ENCODE results near the gene GRN. TPM values are rescaled to one million over a fixed set of nuclear protein-coding genes. Genes with fewer than 3 reads are reported as not detected.
"Not testable (repeated sequence)": the region's sequence is repeated elsewhere in the genome, so short reads cannot be mapped to it uniquely, and the experiment has no call there.

GRN gene
- total RNA-seq, 1 experiment from 2014 or later, result 206 TPM

- RAD21 ChIA-PET (ENCODE audit: low non-redundant PET in 1 of 2, low total read pairs in 2 of 2, uncharacterized antibody in 2 of 2, unreplicated experiment in 2 of 2), result no interaction called here
- BruUV-seq (replicated peaks), result no TSS peak
- H2AFZ ChIP-seq (ENCODE audit: low read depth, low read length, poor library complexity, severe bottlenecking), result no peak overlapping the region
- H3K9me3 ChIP-seq (ENCODE audit: control insufficient read depth in 1 of 2, insufficient read depth in 1 of 2, low read depth in 1 of 2, low read length in 2 of 2), result no peaks in the 10 kb centered on the region
- no peak overlapping the region for H3K9ac ChIP-seq (ENCODE audit: low read length)
- intact Hi-C loops (cut with micrococcal nuclease), result no loop called here
- no peak for TF ChIP-seq CBX3 (IDR thresholded peaks at IDR 0.05; ENCODE audit: low read depth)
- H3K4me3 ChIP-seq (replicated peaks in 1 of 2; ENCODE audit: low read depth in 1 of 2, low read length in 2 of 2), result no peak overlapping the region
- H3K4me2 ChIP-seq (ENCODE audit: low read length), result no peak overlapping the region
- peaks cover 0 to 9% of the 10 kb centered on the region in 2 experiments; a peak in 2 of 4 replicates for H3K4me1 ChIP-seq (ENCODE audit: control insufficient read depth in 1 of 2, insufficient read depth in 2 of 2, low read length in 2 of 2)
- no peaks in the 10 kb centered on the region for H3K9me2 ChIP-seq (ENCODE audit: insufficient read depth)
- H3K36me3 ChIP-seq (ENCODE audit: control insufficient read depth in 1 of 2, insufficient read depth in 2 of 2, low read length in 2 of 2), result no peaks in the 10 kb centered on the region
- DNase-seq (ENCODE audit: low read depth, low spot score), result no peak
- POLR2A ChIA-PET, result no interaction called here
- H3K27me3 ChIP-seq (ENCODE audit: insufficient read depth, low read length), result no peaks in the 10 kb centered on the region
- no peaks in the 10 kb centered on the region for H3K79me2 ChIP-seq (ENCODE audit: insufficient read depth, low read length)
- no peak for ATAC-seq
- no peak overlapping the region for H3K27ac ChIP-seq (ENCODE audit: low read depth, low read length)
- CTCF ChIA-PET, result no interaction called here
- H4K20me1 ChIP-seq (ENCODE audit: insufficient read depth), result no peaks in the 10 kb centered on the region
Observed at GRCh38 chr17:44390250-44390870, 45.3 kb downstream of the GRN start.

- ATAC-seq; H3K27me3 ChIP-seq (ENCODE audit: insufficient read depth, low read length); H3K9me3 ChIP-seq (ENCODE audit: control insufficient read depth in 1 of 2, insufficient read depth in 1 of 2, low read depth in 1 of 2, low read length in 2 of 2); intact Hi-C loops (cut with micrococcal nuclease); H2AFZ ChIP-seq (ENCODE audit: low read depth, low read length, poor library complexity, severe bottlenecking); CTCF ChIA-PET; H3K4me3 ChIP-seq (replicated peaks in 1 of 2; ENCODE audit: low read depth in 1 of 2, low read length in 2 of 2); BruUV-seq (replicated peaks); H3K9ac ChIP-seq (ENCODE audit: low read length); H4K20me1 ChIP-seq (ENCODE audit: insufficient read depth); DNase-seq (ENCODE audit: low read depth, low spot score); H3K4me1 ChIP-seq (ENCODE audit: control insufficient read depth in 1 of 2, insufficient read depth in 2 of 2, low read length in 2 of 2); H3K9me2 ChIP-seq (ENCODE audit: insufficient read depth); H3K4me2 ChIP-seq (ENCODE audit: low read length); RAD21 ChIA-PET (ENCODE audit: low non-redundant PET in 1 of 2, low total read pairs in 2 of 2, uncharacterized antibody in 2 of 2, unreplicated experiment in 2 of 2); H3K27ac ChIP-seq (ENCODE audit: low read depth, low read length); H3K79me2 ChIP-seq (ENCODE audit: insufficient read depth, low read length): not testable (repeated sequence)
- POLR2A ChIA-PET, result interaction anchor here (0.8 kb wide), 1 partner anchor 9 kb away, joined by 7 read pairs; no protein-coding TSS in a partner anchor
- H3K36me3 ChIP-seq (ENCODE audit: control insufficient read depth in 1 of 2, insufficient read depth in 2 of 2, low read length in 2 of 2), result peaks cover 3 to 11% of the 10 kb centered on the region in 2 experiments; a peak in 3 of 4 replicates
Observed at GRCh38 chr17:44394112-44394511, 49.0 kb downstream of the GRN start.

GRCh38 chr17:44394833-44395232 is 49.7 kb downstream of the GRN start:
- ATAC-seq (no peak), DNase-seq (ENCODE audit: low read depth, low spot score) (no peak)
- H3K4me1 ChIP-seq (ENCODE audit: control insufficient read depth in 1 of 2, insufficient read depth in 2 of 2, low read length in 2 of 2), result no peaks in the 10 kb centered on the region
- BruUV-seq (replicated peaks), result no TSS peak
- POLR2A ChIA-PET, result no interaction called here
- H3K27me3 ChIP-seq (ENCODE audit: insufficient read depth, low read length), result no peaks in the 10 kb centered on the region
- RAD21 ChIA-PET (ENCODE audit: low non-redundant PET in 1 of 2, low total read pairs in 2 of 2, uncharacterized antibody in 2 of 2, unreplicated experiment in 2 of 2), result no interaction called here
- H3K4me3 ChIP-seq (replicated peaks in 1 of 2; ENCODE audit: low read depth in 1 of 2, low read length in 2 of 2), result no peak overlapping the region
- intact Hi-C loops (cut with micrococcal nuclease), result no loop called here
- no peaks in the 10 kb centered on the region for H4K20me1 ChIP-seq (ENCODE audit: insufficient read depth)
- H3K36me3 ChIP-seq (ENCODE audit: control insufficient read depth in 1 of 2, insufficient read depth in 2 of 2, low read length in 2 of 2), result peaks cover 7 to 18% of the 10 kb centered on the region in 2 experiments; a peak in 3 of 4 replicates
- CTCF ChIA-PET, result no interaction called here
- H3K9me2 ChIP-seq (ENCODE audit: insufficient read depth), result no peaks in the 10 kb centered on the region
- no peak overlapping the region for H3K4me2 ChIP-seq (ENCODE audit: low read length)
- no peaks in the 10 kb centered on the region for H3K79me2 ChIP-seq (ENCODE audit: insufficient read depth, low read length)
- H3K9me3 ChIP-seq (ENCODE audit: control insufficient read depth in 1 of 2, insufficient read depth in 1 of 2, low read depth in 1 of 2, low read length in 2 of 2), result no peaks in the 10 kb centered on the region
- no peak overlapping the region for H3K9ac ChIP-seq (ENCODE audit: low read length)
- H2AFZ ChIP-seq (ENCODE audit: low read depth, low read length, poor library complexity, severe bottlenecking), result no peak overlapping the region
- TF ChIP-seq REST (IDR thresholded peaks at IDR 0.05; ENCODE audit: low read depth) (no peak), POLR2A (IDR thresholded peaks at IDR 0.05; ENCODE audit: borderline replicate concordance, extremely low read depth, insufficient read depth, insufficient read length) (no peak), ZFX (IDR thresholded peaks at IDR 0.05) (no peak), CEBPB (IDR thresholded peaks at IDR 0.05; ENCODE audit: low read depth) (no peak), EGR1 (IDR thresholded peaks at IDR 0.05; ENCODE audit: low read depth) (no peak), SIN3A (IDR thresholded peaks at IDR 0.05; ENCODE audit: low read depth) (no peak), ZNF274 (IDR thresholded peaks at IDR 0.05; ENCODE audit: low read depth, low read length) (no peak), SP1 (IDR thresholded peaks at IDR 0.05; ENCODE audit: low read depth) (no peak), FOSL1 (IDR thresholded peaks at IDR 0.05; ENCODE audit: low read depth) (no peak), MAX (IDR thresholded peaks at IDR 0.05) (no peak), TCF7L2 (IDR thresholded peaks at IDR 0.05; ENCODE audit: borderline replicate concordance, extremely low read depth, insufficient read depth, insufficient read length) (no peak)
- no peak overlapping the region for H3K27ac ChIP-seq (ENCODE audit: low read depth, low read length)

All from HCT116 (cell line).